NK-92 (cell line): ENCODE data around the gene ARHGAP24.
"Not testable (repeated sequence)": the region's sequence is repeated elsewhere in the genome, so short reads cannot be mapped to it uniquely, and the experiment has no call there.

Experiments used
- DNase-seq: peaks from one replicate; lab custom pipeline; 2025; ENCODE audit not compliant: unreplicated experiment; lab: John Stamatoyannopoulos, UW

The ARHGAP24 gene

DNA sequence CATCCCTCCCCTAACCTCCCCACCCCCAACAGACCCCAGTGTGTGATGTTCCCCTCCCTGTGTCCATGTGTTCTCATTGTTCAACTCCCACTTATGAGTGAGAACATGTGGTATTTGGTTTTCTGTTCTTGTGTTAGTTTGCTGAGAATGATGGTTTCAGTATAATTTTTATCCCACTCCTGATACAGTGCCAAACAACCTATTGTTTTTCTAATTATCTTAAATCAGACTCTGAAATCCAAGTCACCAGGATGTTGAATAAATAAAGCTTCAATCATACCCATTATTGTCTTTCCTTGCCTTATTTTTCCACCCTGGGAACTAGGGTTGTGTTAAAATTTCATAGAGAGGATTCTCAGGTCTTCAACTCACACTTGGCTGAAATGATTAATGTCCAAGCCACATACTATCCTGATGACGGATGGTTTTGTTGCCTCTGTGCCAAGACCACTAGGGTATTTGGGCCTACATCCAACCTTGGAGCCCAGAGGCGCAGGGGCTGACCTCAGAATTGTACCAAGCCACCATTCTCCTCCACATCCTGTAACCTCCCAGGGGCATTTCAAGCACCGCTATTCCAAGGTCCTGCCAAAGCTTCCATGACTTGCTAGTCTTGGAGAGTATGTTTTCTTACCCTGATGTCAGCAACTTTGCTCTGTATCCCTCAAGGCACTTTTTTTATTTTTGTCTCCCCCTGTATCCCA lies 332.4 kb downstream of the ARHGAP24 start:
- no peak for DNase-seq

DNA sequence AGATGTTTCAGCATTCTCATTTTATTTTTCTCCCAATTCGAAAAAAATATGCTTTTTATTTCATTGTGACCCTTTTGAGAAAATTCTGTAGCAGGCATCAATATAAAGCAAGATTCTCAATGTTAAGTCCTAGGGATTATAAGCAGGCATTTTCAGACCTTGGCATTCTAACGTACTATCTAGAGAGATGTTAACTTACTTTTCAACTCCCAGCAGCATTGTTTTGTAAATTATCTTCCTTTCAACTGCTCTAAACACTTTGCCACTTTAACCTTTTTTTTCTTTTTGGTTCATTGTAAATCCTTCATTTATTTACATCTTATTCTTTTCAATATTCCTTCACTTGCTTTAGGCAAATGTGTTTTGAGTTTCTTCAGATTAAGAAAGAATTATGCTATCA lies 333.2 kb downstream of the ARHGAP24 start:
- DNase-seq = no peak

- no peak for DNase-seq
Measured at GRCh38 chr4:85808864-85809263, 333.9 kb downstream of the ARHGAP24 start.

DNA sequence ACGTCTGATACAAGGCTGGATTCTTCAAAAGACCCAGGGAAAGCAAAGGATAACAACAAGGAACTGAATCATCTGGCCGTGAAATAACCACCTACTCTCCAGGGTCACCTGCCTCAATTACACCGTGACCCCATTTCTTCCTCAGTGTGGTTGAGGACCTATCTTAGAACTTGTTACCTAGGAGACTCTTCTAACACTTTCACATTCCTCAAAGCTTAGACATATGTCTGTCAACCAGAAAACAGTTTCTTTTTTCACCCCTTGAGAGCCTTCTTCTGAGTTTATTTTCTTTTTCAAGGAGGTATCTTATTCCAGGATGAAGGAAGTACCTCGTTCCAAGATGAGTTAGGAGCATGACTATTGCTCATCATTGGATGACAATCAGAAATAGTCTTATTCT lies 337.8 kb downstream of the ARHGAP24 start:
- DNase-seq = no peak

GRCh38 chr4:85815796-85816459 lies 341.0 kb downstream of the ARHGAP24 start:
- DNase-seq = no peak

GRCh38 chr4:85818700-85819099 lies 343.8 kb downstream of the ARHGAP24 start:
- DNase-seq = no peak

- DNase-seq = not testable (repeated sequence)
Measured at GRCh38 chr4:85820101-85820500, 345.2 kb downstream of the ARHGAP24 start.

GRCh38 chr4:85821688-85822455 lies 346.9 kb downstream of the ARHGAP24 start:
- no peak for DNase-seq

DNA sequence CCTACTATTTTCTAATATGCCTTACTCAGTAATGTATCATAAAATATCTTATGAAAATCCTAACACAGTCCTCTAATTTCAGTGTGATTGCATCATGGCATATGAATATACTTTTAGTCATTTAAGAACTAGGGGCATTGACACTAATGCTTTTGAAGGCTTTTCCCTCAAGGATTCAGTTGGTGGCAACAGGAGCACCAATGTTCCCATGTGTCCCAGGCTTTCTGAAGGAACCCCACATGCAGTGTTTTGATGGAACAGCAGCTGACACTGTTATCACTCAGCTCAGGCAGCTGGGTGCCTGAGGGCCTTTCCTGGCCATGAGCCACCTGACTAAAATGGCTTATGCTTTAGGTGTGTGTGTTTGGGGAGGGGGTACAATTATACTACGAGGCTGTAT lies 348.3 kb downstream of the ARHGAP24 start:
- DNase-seq = no peak

DNA sequence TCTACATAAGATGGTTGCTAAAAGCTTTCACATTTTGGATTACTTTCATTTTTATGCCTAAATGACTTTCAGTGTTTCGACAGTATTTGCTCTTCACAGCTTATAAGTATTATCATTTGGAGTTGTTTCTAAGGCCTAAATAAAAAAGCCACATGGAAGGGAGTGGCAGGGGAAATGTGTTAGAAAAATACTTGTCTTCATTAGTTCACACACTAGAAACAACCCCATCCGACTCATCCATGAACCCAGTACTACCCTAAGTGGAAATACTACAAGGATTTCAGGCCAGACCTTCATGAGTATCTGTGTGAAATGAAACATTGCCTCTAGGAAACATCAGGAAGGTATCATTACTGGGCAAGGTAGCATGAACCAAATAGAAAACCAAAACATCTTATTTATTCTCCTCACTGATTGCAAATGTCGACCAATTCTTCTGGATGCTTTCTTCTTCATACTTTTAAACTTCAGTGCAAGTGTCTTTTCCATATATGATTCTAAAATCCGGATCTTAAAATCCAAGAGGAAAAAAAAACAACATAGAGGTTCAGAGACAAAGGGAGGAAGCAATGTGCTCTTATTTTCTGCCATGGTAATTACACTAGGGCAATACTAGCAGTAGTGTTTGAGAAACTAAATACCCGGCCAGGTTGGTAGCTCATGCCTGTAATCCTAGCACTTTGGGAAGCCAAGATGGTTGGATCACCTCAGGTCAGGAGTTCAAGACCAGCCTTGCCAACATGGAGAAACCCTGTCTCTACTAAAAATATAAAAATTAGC lies 349.4 kb downstream of the ARHGAP24 start:
- no peak for DNase-seq

- no peak for DNase-seq
Measured at GRCh38 chr4:85826060-85826678, 351.2 kb downstream of the ARHGAP24 start.

GRCh38 chr4:85828027-85828890 lies 353.3 kb downstream of the ARHGAP24 start:
- no peak for DNase-seq

- no peak for DNase-seq
Measured at GRCh38 chr4:85829276-85830051, 354.5 kb downstream of the ARHGAP24 start.

DNA sequence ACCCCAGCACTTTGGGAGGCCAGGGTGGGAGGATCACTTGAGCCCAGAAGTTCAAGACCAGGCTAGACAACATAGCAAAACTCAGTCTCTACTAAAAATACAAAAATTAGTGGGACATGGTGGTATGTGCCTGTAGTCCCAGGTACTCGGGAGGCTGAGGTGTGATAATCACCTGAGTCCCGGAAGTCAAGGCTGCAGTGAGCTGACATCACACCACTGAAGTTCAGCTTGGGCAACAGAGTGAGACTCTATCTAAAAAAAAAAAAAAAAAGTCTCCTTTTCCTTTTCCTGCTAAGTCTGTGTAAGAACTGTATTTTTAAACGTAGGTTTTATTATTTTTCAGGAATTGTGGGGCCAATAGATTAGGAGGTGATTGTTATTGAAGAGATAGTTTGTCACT lies 356.7 kb downstream of the ARHGAP24 start:
- no peak for DNase-seq

- no peak for DNase-seq
Measured at GRCh38 chr4:85833302-85833701, 358.4 kb downstream of the ARHGAP24 start.

GRCh38 chr4:85834934-85835333 lies 360.0 kb downstream of the ARHGAP24 start:
- no peak for DNase-seq

DNA sequence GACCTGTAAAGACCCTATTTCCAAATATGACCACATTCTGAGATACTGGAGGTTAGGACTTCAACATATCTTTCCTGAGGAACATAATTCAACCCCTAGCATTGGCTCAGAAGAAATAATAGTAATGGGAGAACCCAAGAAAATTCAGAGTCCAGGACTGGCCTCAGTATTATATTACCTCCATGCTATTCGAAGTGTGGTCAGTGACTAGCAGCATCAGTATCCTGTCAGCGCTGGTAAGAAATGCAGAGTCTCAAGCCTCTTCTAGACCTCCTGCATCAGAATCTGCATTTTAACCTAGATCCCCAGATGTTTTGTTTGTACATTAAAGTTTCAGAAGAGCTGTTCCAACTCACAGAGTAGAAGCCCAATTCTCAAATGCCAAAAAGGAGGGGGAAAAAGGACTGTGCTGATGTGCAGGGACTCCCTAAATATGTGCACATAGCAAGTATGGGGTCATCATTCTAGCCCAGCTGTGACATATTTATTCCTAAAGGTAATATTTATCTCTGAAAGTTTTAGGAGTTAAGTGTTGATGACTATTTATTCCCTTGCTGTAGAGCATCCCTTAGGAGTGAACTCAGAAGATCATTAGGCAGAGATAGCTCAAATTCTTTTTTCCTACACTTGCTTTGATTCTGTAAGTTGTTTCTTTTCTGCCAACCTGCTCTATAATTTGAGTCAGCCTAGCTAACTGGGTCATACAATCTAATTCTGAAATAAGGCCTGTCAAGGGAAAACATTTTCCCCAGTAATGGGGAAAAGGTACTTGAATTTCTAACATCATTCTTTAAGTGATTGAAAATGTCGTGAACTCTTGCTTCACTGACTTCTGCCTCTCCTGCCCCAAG lies 361.9 kb downstream of the ARHGAP24 start:
- no peak for DNase-seq

- no peak for DNase-seq
Measured at GRCh38 chr4:85837439-85837733, 362.4 kb downstream of the ARHGAP24 start.
